SU-DHL-6 (cell line): Measurements from ENCODE around the gene TNFRSF21.

Experiments used
- EZH2phosphoT487 ChIP-seq: fragments of 200-600 bp; sonication (generic), shearing (Covaris generic); conservative IDR thresholded peaks from 2 replicates; pipeline ENCODE4 v1.6.1; 2018; ENCODE audit warnings: mild to moderate bottlenecking, antibody characterized with exemption, low read length, moderate library complexity, mixed read lengths
- TF ChIP-seq, protein P1 (sequence below): fragments of 200-600 bp; sonication (generic); IDR thresholded peaks from one replicate; pipeline ENCODE4 v1.5.1; 2017; ENCODE audit warnings: antibody characterized with exemption, mild to moderate bottlenecking, low read length, moderate library complexity; ENCODE audit not compliant: insufficient read depth, poor library complexity, severe bottlenecking

DNA sequence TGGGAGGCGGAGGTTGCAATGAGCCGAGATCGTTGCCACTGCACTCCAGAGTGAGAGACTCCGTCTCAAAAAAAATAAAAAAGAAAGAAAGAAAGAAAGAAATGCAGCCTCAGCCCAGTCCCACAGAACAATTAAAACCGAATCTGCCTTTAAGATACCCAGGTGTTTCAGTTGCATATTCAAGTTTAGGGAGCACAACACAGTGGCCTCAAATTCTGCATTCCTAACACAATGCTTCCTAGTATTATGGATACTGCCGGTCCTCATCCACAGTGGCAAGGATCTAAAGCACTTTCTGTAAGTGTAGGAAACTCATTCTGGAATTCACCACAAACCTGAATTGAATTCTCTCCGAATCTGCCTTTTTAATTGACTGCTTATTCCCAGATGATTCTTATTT lies 80.5 kb downstream of the TNFRSF21 start:
- TF ChIP-seq, protein P1, sequence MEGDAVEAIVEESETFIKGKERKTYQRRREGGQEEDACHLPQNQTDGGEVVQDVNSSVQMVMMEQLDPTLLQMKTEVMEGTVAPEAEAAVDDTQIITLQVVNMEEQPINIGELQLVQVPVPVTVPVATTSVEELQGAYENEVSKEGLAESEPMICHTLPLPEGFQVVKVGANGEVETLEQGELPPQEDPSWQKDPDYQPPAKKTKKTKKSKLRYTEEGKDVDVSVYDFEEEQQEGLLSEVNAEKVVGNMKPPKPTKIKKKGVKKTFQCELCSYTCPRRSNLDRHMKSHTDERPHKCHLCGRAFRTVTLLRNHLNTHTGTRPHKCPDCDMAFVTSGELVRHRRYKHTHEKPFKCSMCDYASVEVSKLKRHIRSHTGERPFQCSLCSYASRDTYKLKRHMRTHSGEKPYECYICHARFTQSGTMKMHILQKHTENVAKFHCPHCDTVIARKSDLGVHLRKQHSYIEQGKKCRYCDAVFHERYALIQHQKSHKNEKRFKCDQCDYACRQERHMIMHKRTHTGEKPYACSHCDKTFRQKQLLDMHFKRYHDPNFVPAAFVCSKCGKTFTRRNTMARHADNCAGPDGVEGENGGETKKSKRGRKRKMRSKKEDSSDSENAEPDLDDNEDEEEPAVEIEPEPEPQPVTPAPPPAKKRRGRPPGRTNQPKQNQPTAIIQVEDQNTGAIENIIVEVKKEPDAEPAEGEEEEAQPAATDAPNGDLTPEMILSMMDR = no peak
- TF ChIP-seq EZH2phosphoT487 = no peak
